ENCODE data around the gene RNF40. TPM values are rescaled to one million over a fixed set of nuclear protein-coding genes. Genes with fewer than 3 reads are reported as not detected.

The RNF40 gene
- total RNA-seq, 1 experiment from 2014 or later, result 114 TPM

GRCh38 chr16:30786936-30787612, 25.0 kb downstream of the RNF40 start, which contains the start of gene ZNF629:
Gene ZNF629 (minus strand): TSS chr16:30787205. CDS start chr16:30784482, 2,723 bp downstream.
- no peak for DNase-seq (ENCODE audit: low read depth, low spot score)
- peak; percentile 81 for ATAC-seq
- no TSS peak for BruUV-seq (replicated peaks)
- in situ Hi-C loops (cut with HindIII; ENCODE audit: low pct_unique_long_range_greater_than_20kb, low sequenced_read_pairs) (no loop called here), intact Hi-C loops (cut with micrococcal nuclease; ENCODE audit: unreplicated experiment) (no loop called here)
- ChIA-PET CTCF (interaction anchor here (0.7 kb wide), 1 partner anchor 105 kb away, joined by 3 read pairs; no protein-coding TSS in a partner anchor), POLR2A (interaction anchor here (0.7 to 1.0 kb wide), 2 partner anchors 18 to 172 kb away, joined by 3 read pairs; no protein-coding TSS in a partner anchor)
- peak; percentile 73 for TF ChIP-seq POLR2AphosphoS5 (IDR thresholded peaks at IDR 0.05; ENCODE audit: low read depth, low read length)
- no peak for TF ChIP-seq TCF7L2 (IDR thresholded peaks at IDR 0.05; ENCODE audit: low read depth, low read length)
- Histone ChIP-seq H3K27me3 (ENCODE audit: control insufficient read depth, insufficient read depth, low read length) (no peaks in the 10 kb centered on the region), H3K27ac (ENCODE audit: low read length) (peak within 1 kb of the TSS; percentile 91), H3K9me3 (ENCODE audit: control insufficient read depth, insufficient read depth, low read depth, low read length) (no peaks in the 10 kb centered on the region), H3K4me1 (ENCODE audit: control insufficient read depth, insufficient read depth, low read length) (peaks cover 20% of the 10 kb centered on the region), H3K4me3 (ENCODE audit: low read depth in 2 of 2, low read length in 2 of 2) (peak within 1 kb of the TSS; percentile 86 to 87), H3K36me3 (ENCODE audit: control insufficient read depth, insufficient read depth, low read length) (peaks cover 8% of the 10 kb centered on the region; the same call in 1 of the 2 replicates)

- intact Hi-C loops (cut with micrococcal nuclease; ENCODE audit: unreplicated experiment), result no loop called here
- no peaks in the 10 kb centered on the region for H3K9me3 ChIP-seq (ENCODE audit: control insufficient read depth, insufficient read depth, low read depth, low read length)
- no peaks in the 10 kb centered on the region for H3K27me3 ChIP-seq (ENCODE audit: control insufficient read depth, insufficient read depth, low read length)
- in situ Hi-C loops (cut with HindIII; ENCODE audit: low pct_unique_long_range_greater_than_20kb, low sequenced_read_pairs), result no loop called here
- CTCF ChIA-PET, result no interaction called here
- DNase-seq (ENCODE audit: low read depth, low spot score) (no peak), ATAC-seq (no peak; the same call in 1 of the 2 replicates)
- H3K36me3 ChIP-seq (ENCODE audit: control insufficient read depth, insufficient read depth, low read length), result peaks cover 7% of the 10 kb centered on the region; the same call in 1 of the 2 replicates
- POLR2A ChIA-PET, result interaction anchor here (0.7 to 1.0 kb wide), 2 partner anchors 17 to 171 kb away, joined by 3 read pairs; no protein-coding TSS in a partner anchor
- no peak for TF ChIP-seq CTCF (IDR thresholded peaks at IDR 0.05)
- no peak for TF ChIP-seq SIN3A (IDR thresholded peaks at IDR 0.05; ENCODE audit: borderline replicate concordance, insufficient read depth, low read depth, low read length)
- no peak for TF ChIP-seq POLR2AphosphoS5 (IDR thresholded peaks at IDR 0.05; ENCODE audit: low read depth, low read length)
- no peak for TF ChIP-seq TCF7L2 (IDR thresholded peaks at IDR 0.05; ENCODE audit: low read depth, low read length)
- TF ChIP-seq REST (IDR thresholded peaks at IDR 0.05; ENCODE audit: insufficient read depth in 1 of 2, low read depth in 2 of 2, low read length in 1 of 2), result no peak
- H3K4me3 ChIP-seq (ENCODE audit: low read depth in 2 of 2, low read length in 2 of 2), result peak overlapping the region; percentile 86 to 87
- H3K27ac ChIP-seq (ENCODE audit: low read length), result peak overlapping the region; percentile 91
- peaks cover 20% of the 10 kb centered on the region for H3K4me1 ChIP-seq (ENCODE audit: control insufficient read depth, insufficient read depth, low read length)
- BruUV-seq (replicated peaks), result no TSS peak
These were observed 25.7 kb downstream of the RNF40 start for GRCh38 chr16:30787613-30788378.
